GM21515 (cell line): ENCODE data around the gene CHST10.

Experiments used
- ATAC-seq: cut with Tn5 transposase; IDR thresholded peaks from one replicate; pipeline ENCODE4 v1.9.1; 2021; ENCODE audit not compliant: unreplicated experiment

CHST10 gene

GRCh38 chr2:100416397-100416934 is 1.0 kb downstream of the CHST10 start:
- ATAC-seq: no peak

GRCh38 chr2:100413571-100413970 is 3.9 kb downstream of the CHST10 start:
- ATAC-seq: no peak

GRCh38 chr2:100412881-100413321 is 4.6 kb downstream of the CHST10 start:
- ATAC-seq: no peak

- ATAC-seq: no peak
Observed at GRCh38 chr2:100412466-100412865, 5.0 kb downstream of the CHST10 start.

GRCh38 chr2:100411841-100412292 is 5.6 kb downstream of the CHST10 start:
- no peak for ATAC-seq

- no peak for ATAC-seq
Observed at GRCh38 chr2:100409975-100410647, 7.4 kb downstream of the CHST10 start.

- no peak for ATAC-seq
Observed at GRCh38 chr2:100409461-100409860, 8.0 kb downstream of the CHST10 start.

GRCh38 chr2:100408941-100409340 is 8.5 kb downstream of the CHST10 start:
- no peak for ATAC-seq

- ATAC-seq: no peak
Observed at GRCh38 chr2:100408104-100408503, 9.4 kb downstream of the CHST10 start.

- ATAC-seq: no peak
Observed at GRCh38 chr2:100407563-100407962, 9.9 kb downstream of the CHST10 start.

GRCh38 chr2:100407073-100407472 is 10.4 kb downstream of the CHST10 start:
- no peak for ATAC-seq

- no peak for ATAC-seq
Observed at GRCh38 chr2:100406120-100406508, 11.4 kb downstream of the CHST10 start.

GRCh38 chr2:100405403-100406119 is 11.9 kb downstream of the CHST10 start:
- no peak for ATAC-seq

- no peak for ATAC-seq
Observed at GRCh38 chr2:100404411-100404810, 13.1 kb downstream of the CHST10 start.

- no peak for ATAC-seq
Observed at GRCh38 chr2:100403722-100404121, 13.7 kb downstream of the CHST10 start.

- ATAC-seq: no peak
Observed at GRCh38 chr2:100401268-100401667, 16.2 kb downstream of the CHST10 start.

GRCh38 chr2:100399714-100400113 is 17.8 kb downstream of the CHST10 start:
- ATAC-seq: no peak

GRCh38 chr2:100397976-100398375 is 19.5 kb downstream of the CHST10 start:
- no peak for ATAC-seq

GRCh38 chr2:100397118-100397860 is 20.2 kb downstream of the CHST10 start:
- no peak for ATAC-seq

GRCh38 chr2:100396483-100396882 is 21.0 kb downstream of the CHST10 start:
- ATAC-seq: no peak

- no peak for ATAC-seq
Observed at GRCh38 chr2:100395532-100396350, 21.7 kb downstream of the CHST10 start.
